Astrocyte (in vitro differentiated cells and primary cell): ENCODE results near the gene PTCH2.

Experiments
- CTCF ChIP-seq: IDR thresholded peaks from 2 replicates; pipeline ENCODE4 v1.5.1; 2011; ENCODE audit warnings: low read depth, mild to moderate bottlenecking, inconsistent platforms, low read length, moderate library complexity; ENCODE audit not compliant: insufficient read depth
- EZH2 ChIP-seq: IDR thresholded peaks from 2 replicates; pipeline ENCODE4 v1.6.1; 2012; ENCODE audit warnings: mild to moderate bottlenecking, low read length, inconsistent platforms; ENCODE audit not compliant: insufficient read depth

- no peak for TF ChIP-seq CTCF
- TF ChIP-seq EZH2 = no peak
Observed at GRCh38 chr1:44847845-44848244, 4.8 kb upstream of the PTCH2 start.
